Ishikawa (cell line): ENCODE measurements around the gene KCNK10.

Experiments
- CEBPB ChIP-seq: IDR thresholded peaks from 2 replicates; pipeline ENCODE4 v1.6.1; 2012
- CREB1 ChIP-seq: IDR thresholded peaks from 2 replicates; pipeline ENCODE4 v1.6.1; 2012; ENCODE audit warnings: low read depth
- EGR1 ChIP-seq: IDR thresholded peaks from 2 replicates; pipeline ENCODE4 v1.6.1; 2012
- EP300 ChIP-seq: IDR thresholded peaks from 2 replicates; pipeline ENCODE4 v1.6.1; 2012; ENCODE audit warnings: borderline replicate concordance
- FOXM1 ChIP-seq: IDR thresholded peaks from 2 replicates; pipeline ENCODE4 v1.6.1; 2012; ENCODE audit warnings: low read depth, borderline replicate concordance
- NFIC ChIP-seq: IDR thresholded peaks from 2 replicates; pipeline ENCODE4 v1.6.1; 2012
- RAD21 ChIP-seq: IDR thresholded peaks from 2 replicates; pipeline ENCODE4 v1.6.1; 2012; ENCODE audit warnings: low read depth
- REST ChIP-seq: IDR thresholded peaks from 2 replicates; pipeline ENCODE4 v1.6.1; 2012; ENCODE audit warnings: low read depth, mild to moderate bottlenecking
- TAF1 ChIP-seq: IDR thresholded peaks from 2 replicates; pipeline ENCODE4 v1.6.1; 2012; ENCODE audit warnings: low read depth, mild to moderate bottlenecking
- TCF12 ChIP-seq: IDR thresholded peaks from 2 replicates; pipeline ENCODE4 v1.6.1; 2012; ENCODE audit warnings: low read depth
- TEAD4 ChIP-seq: IDR thresholded peaks from 2 replicates; pipeline ENCODE4 v1.6.1; 2012
- YY1 ChIP-seq: IDR thresholded peaks from 2 replicates; pipeline ENCODE4 v1.6.1; 2012; ENCODE audit warnings: low read depth
- ZBTB7A ChIP-seq: IDR thresholded peaks from 2 replicates; pipeline ENCODE4 v1.6.1; 2012; ENCODE audit warnings: low read depth
- TF ChIP-seq, protein P1 (sequence below): IDR thresholded peaks from 2 replicates; pipeline ENCODE4 v1.6.1; 2012
- TF ChIP-seq, protein P2 (sequence below): IDR thresholded peaks from 2 replicates; pipeline ENCODE4 v1.6.1; 2012

The KCNK10 gene

GRCh38 chr14:88208858-88209257 lies 114.2 kb downstream of the KCNK10 start:
- no peak for TF ChIP-seq REST
- TF ChIP-seq NFIC = no peak
- TF ChIP-seq TEAD4 = no peak
- no peak for TF ChIP-seq ZBTB7A
- TF ChIP-seq, protein P1, sequence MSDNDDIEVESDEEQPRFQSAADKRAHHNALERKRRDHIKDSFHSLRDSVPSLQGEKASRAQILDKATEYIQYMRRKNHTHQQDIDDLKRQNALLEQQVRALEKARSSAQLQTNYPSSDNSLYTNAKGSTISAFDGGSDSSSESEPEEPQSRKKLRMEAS = no peak
- TF ChIP-seq, protein P2, sequence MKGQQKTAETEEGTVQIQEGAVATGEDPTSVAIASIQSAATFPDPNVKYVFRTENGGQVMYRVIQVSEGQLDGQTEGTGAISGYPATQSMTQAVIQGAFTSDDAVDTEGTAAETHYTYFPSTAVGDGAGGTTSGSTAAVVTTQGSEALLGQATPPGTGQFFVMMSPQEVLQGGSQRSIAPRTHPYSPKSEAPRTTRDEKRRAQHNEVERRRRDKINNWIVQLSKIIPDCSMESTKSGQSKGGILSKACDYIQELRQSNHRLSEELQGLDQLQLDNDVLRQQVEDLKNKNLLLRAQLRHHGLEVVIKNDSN = no peak
- no peak for TF ChIP-seq TCF12
- no peak for TF ChIP-seq CEBPB
- TF ChIP-seq EGR1 = no peak
- TF ChIP-seq TAF1 = no peak
- no peak for TF ChIP-seq FOXM1
- TF ChIP-seq YY1 = no peak
- no peak for TF ChIP-seq CREB1
- TF ChIP-seq RAD21 = no peak
- TF ChIP-seq EP300 = no peak

- TF ChIP-seq TEAD4 (no peak), CEBPB (no peak), EGR1 (no peak), YY1 (no peak), CREB1 (no peak), TCF12 (no peak), FOXM1 (no peak), RAD21 (no peak), REST (no peak), ZBTB7A (no peak), NFIC (no peak), TAF1 (no peak), EP300 (no peak)
- TF ChIP-seq, protein P2 = no peak
- TF ChIP-seq, protein P1 = no peak
Measured at GRCh38 chr14:88204221-88204620, 118.8 kb downstream of the KCNK10 start.

- TF ChIP-seq CREB1 (no peak), TEAD4 (no peak), TCF12 (no peak)
Measured at GRCh38 chr14:88203291-88203690, 119.8 kb downstream of the KCNK10 start.

- no peak for TF ChIP-seq RAD21
- no peak for TF ChIP-seq ZBTB7A
- TF ChIP-seq CEBPB = no peak
- no peak for TF ChIP-seq CREB1
- no peak for TF ChIP-seq TAF1
- no peak for TF ChIP-seq TCF12
- no peak for TF ChIP-seq REST
- TF ChIP-seq, protein P2 = no peak
- no peak for TF ChIP-seq EGR1
- no peak for TF ChIP-seq TEAD4
- no peak for TF ChIP-seq FOXM1
- TF ChIP-seq NFIC = no peak
- TF ChIP-seq, protein P1 = no peak
- TF ChIP-seq EP300 = no peak
- TF ChIP-seq YY1 = no peak
Measured at GRCh38 chr14:88202286-88202685, 120.8 kb downstream of the KCNK10 start.

DNA sequence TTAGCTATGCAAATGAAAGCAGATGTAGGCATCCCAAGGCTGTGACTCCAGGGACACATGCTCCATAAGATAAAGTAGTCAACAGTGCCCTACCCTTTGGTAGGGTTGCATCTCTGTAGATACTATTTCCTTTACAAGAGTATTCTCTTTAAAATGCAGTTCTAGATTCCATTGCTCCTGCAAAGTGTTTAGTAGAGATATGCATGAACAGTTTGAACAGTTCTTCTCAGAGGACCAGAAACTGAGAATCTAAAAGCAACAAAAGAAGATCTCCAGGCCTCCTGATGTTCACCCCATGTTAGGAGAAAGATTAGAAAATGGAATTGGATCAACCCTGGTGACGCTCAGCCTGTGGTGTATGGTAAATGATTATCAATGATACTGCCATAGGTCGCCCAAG lies 121.2 kb downstream of the KCNK10 start:
- no peak for TF ChIP-seq TCF12
- TF ChIP-seq CEBPB = no peak
- TF ChIP-seq TEAD4 = no peak
- no peak for TF ChIP-seq EP300
- TF ChIP-seq, protein P2 = no peak
- no peak for TF ChIP-seq RAD21
- TF ChIP-seq REST = no peak
- no peak for TF ChIP-seq ZBTB7A
- no peak for TF ChIP-seq EGR1
- TF ChIP-seq YY1 = no peak
- no peak for TF ChIP-seq TAF1
- TF ChIP-seq, protein P1 = no peak
- TF ChIP-seq CREB1 = no peak
- no peak for TF ChIP-seq FOXM1
